CD4-positive, alpha-beta T cell treated with Interleukin-15 for 4 hours (primary cell): ENCODE data around the gene POR.
"Not testable (repeated sequence)": the region's sequence is repeated elsewhere in the genome, so short reads cannot be mapped to it uniquely, and the experiment has no call there.

Source experiments
- DNase-seq: peaks from one replicate; pipeline ENCODE4 v3.0.0-alpha.2; 2020; ENCODE audit warnings: low spot score

Gene POR

GRCh38 chr7:75992083-75992755 lies 77.3 kb downstream of the POR start:
- DNase-seq: no peak

DNA sequence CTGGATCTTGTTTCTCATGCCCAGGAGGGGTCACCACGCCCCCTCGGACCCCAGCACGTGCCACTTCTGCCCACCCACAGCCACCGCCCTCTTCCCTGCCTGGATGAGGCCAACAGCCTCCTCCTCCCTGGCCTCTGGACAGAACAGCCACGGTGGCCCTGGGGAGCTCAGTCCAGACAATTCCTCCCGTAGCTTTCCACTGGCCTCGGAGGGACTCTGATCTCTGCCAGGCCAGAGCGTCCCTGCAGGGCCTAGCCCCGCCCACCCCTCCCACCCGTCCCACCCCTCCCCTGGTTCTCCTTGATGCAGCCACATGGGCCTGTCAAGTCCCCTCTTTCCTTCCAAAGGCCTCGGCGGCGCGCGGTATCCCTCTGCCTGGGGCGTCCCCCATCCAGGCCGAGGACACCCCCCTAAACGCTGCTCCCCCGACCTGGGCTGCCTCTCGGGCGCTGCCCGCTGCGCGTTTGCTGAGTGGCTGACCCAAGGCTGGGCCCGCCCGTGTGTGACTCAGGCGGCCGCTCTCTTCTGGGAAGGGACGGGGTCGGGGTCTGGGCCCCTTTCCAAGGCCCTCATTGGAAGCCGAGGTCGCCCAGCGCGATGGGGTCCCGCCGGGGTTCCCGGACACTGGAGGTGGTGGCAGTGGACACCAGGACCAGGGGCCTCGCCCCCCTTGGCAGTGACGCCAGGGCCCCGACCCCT lies 78.9 kb downstream of the POR start:
- peak; percentile 9 for DNase-seq

GRCh38 chr7:75994388-75995051 lies 79.6 kb downstream of the POR start, which contains the start of gene TMEM120A:
TMEM120A (minus strand) TSS chr7:75994595; CDS start chr7:75994570, 25 bp downstream.
- DNase-seq: peak; percentile 91

- no peak for DNase-seq
Measured at GRCh38 chr7:75995052-75995471, 80.1 kb downstream of the POR start.

GRCh38 chr7:75995996-75996395 lies 81.0 kb downstream of the POR start:
- DNase-seq: no peak

DNA sequence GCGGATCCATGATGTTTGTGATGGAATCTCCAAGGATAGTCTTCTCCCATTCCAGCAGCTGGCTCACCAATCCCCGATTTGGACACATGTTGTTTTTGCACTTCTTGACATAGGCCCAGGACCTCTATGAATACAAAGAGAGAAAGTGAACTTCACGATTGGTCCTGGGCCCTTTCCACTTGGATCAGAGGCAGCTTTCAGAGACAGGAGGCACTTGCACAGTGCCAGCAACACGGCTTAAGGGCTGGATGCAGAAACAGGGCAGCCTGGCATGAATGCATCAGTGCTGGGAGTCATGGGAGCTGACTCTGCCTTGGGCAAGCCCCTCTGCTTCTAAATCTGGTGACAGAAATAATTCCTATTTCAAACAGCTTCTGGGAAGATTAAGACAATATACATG lies 81.5 kb downstream of the POR start:
- DNase-seq: no peak

GRCh38 chr7:75998038-75998437 lies 83.1 kb downstream of the POR start:
- no peak for DNase-seq

DNA sequence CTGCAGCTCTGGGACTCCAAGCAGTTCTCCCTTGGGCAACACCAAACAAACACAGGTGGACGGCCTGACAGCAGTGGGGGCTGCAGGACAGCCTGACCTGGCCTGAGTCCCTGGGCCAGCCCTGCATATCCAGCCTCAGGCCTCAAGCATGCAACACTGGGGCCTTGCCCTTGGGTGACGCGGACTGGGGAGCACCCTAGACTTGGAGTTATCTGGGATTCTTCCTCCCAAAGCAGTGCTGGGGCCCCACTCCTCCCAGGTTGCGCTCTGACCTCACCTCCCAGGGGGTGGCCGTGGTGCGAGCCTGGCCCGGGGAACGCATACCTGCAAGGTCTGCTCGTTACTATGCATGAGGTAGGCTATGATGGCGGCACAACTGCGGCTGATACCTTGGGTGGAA lies 85.6 kb downstream of the POR start:
- DNase-seq: no peak

GRCh38 chr7:76002139-76002538 lies 87.2 kb downstream of the POR start:
- no peak for DNase-seq

GRCh38 chr7:76002822-76003221 lies 87.9 kb downstream of the POR start:
- no peak for DNase-seq

GRCh38 chr7:76003351-76003750 lies 88.4 kb downstream of the POR start:
- no peak for DNase-seq

- not testable (repeated sequence) for DNase-seq
Measured at GRCh38 chr7:76005004-76005403, 90.0 kb downstream of the POR start.

GRCh38 chr7:76008156-76008687 lies 93.3 kb downstream of the POR start:
- peak; percentile 18 for DNase-seq

GRCh38 chr7:76009672-76010600 lies 95.0 kb downstream of the POR start:
- DNase-seq: no peak

DNA sequence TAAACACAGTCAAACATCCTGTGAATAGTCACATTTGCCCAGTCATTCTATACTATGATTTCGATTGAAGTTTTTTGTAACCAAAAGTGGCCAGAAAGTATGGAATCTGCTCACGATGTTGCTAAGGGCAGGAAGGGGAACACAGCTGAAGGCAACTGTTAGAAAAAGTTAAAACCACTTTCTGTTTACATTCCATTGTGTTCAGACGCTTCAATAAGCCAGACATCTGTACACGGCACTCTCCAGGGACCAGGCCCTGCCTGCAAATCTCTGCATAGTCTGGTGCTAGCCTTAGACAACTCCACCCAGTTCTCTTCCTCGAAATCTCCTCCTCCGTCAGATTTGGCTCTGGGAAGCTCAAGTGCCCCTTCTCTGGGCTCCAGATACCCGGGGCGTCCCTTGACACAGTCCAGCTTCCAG lies 96.5 kb downstream of the POR start:
- no peak for DNase-seq

DNA sequence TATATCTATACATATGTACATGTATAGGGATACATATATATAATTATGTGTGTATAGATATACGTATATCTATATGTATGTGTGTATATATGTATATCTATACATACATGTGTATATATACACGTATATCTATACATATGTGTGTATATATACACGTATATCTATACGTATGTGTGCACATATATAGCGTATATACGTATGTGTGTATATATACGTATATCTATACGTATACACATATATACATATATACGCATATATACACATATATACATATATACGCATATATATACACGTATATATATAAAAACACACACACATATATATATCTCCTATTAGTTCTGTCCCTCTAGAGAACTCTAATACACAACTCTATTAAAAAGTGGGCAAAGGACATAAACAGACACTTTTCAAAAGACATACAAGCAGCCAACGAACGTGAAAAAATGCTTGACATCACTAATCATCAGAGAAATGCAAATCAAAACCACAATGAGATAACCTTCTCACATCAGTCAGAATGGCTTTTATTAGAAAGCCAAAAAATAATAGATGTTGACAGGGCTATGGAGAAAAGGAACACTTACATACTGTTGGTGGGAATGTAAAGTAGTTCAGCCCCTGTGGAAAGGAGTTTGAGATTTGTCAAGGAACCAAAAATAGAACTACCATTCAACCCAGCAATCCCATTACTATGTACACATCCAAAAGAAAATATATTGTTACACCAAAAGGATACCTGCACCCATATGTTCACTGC lies 101.4 kb downstream of the POR start:
- DNase-seq: no peak

- not testable (repeated sequence) for DNase-seq
Measured at GRCh38 chr7:76018520-76018919, 103.6 kb downstream of the POR start.

GRCh38 chr7:76020031-76020714 lies 105.2 kb downstream of the POR start:
- peak; percentile 63 for DNase-seq

GRCh38 chr7:76022026-76022780 lies 107.2 kb downstream of the POR start:
- DNase-seq: no peak

DNA sequence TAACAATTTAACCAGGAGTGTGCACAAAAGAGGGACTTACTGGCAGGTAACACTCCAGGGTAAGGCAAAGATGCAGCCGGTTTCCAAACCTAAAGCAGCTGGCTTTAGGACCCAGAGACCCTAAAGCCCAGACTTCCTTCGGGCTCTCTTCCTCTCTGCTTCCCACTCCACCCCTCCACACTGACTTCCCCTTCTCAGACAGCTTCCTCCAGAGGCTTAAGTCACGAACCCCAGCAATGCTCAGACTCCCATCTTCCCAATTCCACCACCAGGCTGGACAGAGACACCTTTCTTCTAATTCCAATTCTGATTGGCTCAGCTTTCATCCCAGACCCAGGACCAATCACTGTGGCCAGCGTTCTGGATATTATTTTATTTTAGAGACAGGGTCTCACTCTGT lies 108.0 kb downstream of the POR start:
- peak; percentile 1 for DNase-seq
